GM12878 (cell line): Measurements from ENCODE around the gene XRCC6. TPM values are rescaled to one million over a fixed set of nuclear protein-coding genes. Genes with fewer than 3 reads are reported as not detected.

Experiments used
- BMI1 ChIP-seq: fragments of 450-650 bp; IDR thresholded peaks from 2 replicates; pipeline ENCODE4 v1.6.1; 2016; ENCODE audit warnings: mild to moderate bottlenecking, moderate library complexity, borderline replicate concordance
- CHD1 ChIP-seq: IDR thresholded peaks from 2 replicates; pipeline ENCODE4 v1.6.1; 2012; ENCODE audit warnings: low read depth, low read length, improper control_type of control experiment
- E2F4 ChIP-seq: IDR thresholded peaks from 2 replicates; pipeline ENCODE4 v1.6.1; 2012; ENCODE audit warnings: low read depth, low read length, improper control_type of control experiment
- E4F1 ChIP-seq: fragments of 450-650 bp; IDR thresholded peaks from 2 replicates; pipeline ENCODE4 v1.6.1; 2018; ENCODE audit warnings: borderline replicate concordance, mild to moderate bottlenecking; ENCODE audit not compliant: partially characterized antibody
- ETV6 ChIP-seq, 2 experiments: fragments of 450-650 bp in 1 of 2; IDR thresholded peaks in 1 of 2; conservative IDR thresholded peaks in 1 of 2; 2 replicates each; pipeline ENCODE4 v1.6.1; 2014; ENCODE audit warnings: antibody characterized with exemption in 1 of 2, borderline replicate concordance in 1 of 2, low read depth in 1 of 2, mild to moderate bottlenecking in 1 of 2, moderate library complexity in 1 of 2
- EZH2 ChIP-seq: IDR thresholded peaks from 2 replicates; pipeline ENCODE4 v1.6.1; 2012; ENCODE audit warnings: low read depth, mild to moderate bottlenecking, control low read depth, inconsistent platforms, low read length, borderline replicate concordance; ENCODE audit not compliant: control insufficient read depth
- FOXM1 ChIP-seq: IDR thresholded peaks from 2 replicates; pipeline ENCODE4 v1.6.1; 2012; ENCODE audit warnings: low read depth, mild to moderate bottlenecking, inconsistent platforms, low read length, moderate library complexity
- KAT2A ChIP-seq: conservative IDR thresholded peaks from 2 replicates; pipeline ENCODE4 v1.6.1; 2011; ENCODE audit warnings: low read depth, low read length; ENCODE audit not compliant: control insufficient read depth
- LARP7 ChIP-seq: fragments of 450-650 bp; IDR thresholded peaks from 2 replicates; pipeline ENCODE4 v1.6.1; 2017; ENCODE audit warnings: mild to moderate bottlenecking
- MYB ChIP-seq: fragments of 150-350 bp; IDR thresholded peaks from 2 replicates; pipeline ENCODE4 v1.6.1; 2014; ENCODE audit warnings: mild to moderate bottlenecking, low read depth, low read length, borderline replicate concordance
- NBN ChIP-seq: fragments of 450-650 bp; IDR thresholded peaks from 2 replicates; pipeline ENCODE4 v1.6.1; 2016
- NFIC ChIP-seq: IDR thresholded peaks from 2 replicates; pipeline ENCODE4 v1.6.1; 2012; ENCODE audit warnings: low read depth, mild to moderate bottlenecking, inconsistent platforms, low read length, moderate library complexity
- NFYA ChIP-seq: IDR thresholded peaks from 2 replicates; pipeline ENCODE4 v1.6.1; 2011; ENCODE audit warnings: low read depth, mild to moderate bottlenecking, low read length, improper control_type of control experiment, borderline replicate concordance
- PAX5 ChIP-seq: IDR thresholded peaks from 2 replicates; pipeline ENCODE4 v1.6.1; 2011; ENCODE audit warnings: low read depth, low read length, borderline replicate concordance
- RAD21 ChIP-seq: IDR thresholded peaks from 2 replicates; pipeline ENCODE4 v1.6.1; 2011; ENCODE audit warnings: mild to moderate bottlenecking, low read depth, low read length, moderate library complexity; ENCODE audit not compliant: insufficient read depth
- SIN3A ChIP-seq: IDR thresholded peaks from 2 replicates; pipeline ENCODE4 v1.6.1; 2012; ENCODE audit warnings: low read depth, low read length, improper control_type of control experiment
- TCF7 ChIP-seq: IDR thresholded peaks from 2 replicates; pipeline ENCODE4 v1.6.1; 2014; ENCODE audit warnings: antibody characterized with exemption, borderline replicate concordance
- ZBTB33 ChIP-seq: fragments of 450-650 bp; IDR thresholded peaks from 2 replicates; pipeline ENCODE4 v1.6.1; 2017; ENCODE audit warnings: mild to moderate bottlenecking
- ZBTB40 ChIP-seq: fragments of 450-650 bp; IDR thresholded peaks from 2 replicates; pipeline ENCODE4 v1.6.1; 2016; ENCODE audit warnings: mild to moderate bottlenecking, moderate library complexity, borderline replicate concordance
- ZNF622 ChIP-seq: fragments of 450-650 bp; IDR thresholded peaks from 2 replicates; pipeline ENCODE4 v1.6.1; 2017; ENCODE audit warnings: mild to moderate bottlenecking, inconsistent platforms
- polyA plus RNA-seq, 11 experiments: library from polyadenylated mRNA; depleted of rRNA in 4 of 11; unstranded in 6 of 11; stranded (reverse) in 5 of 11; fragments of >200 nt; fragmentation: Nextera tagmentation in 4 of 11; fragmentation: Illumina TruSeq in 1 of 11; extraction: Ambion mirVana in 4 of 11; extraction: Trizol in 1 of 11; gene quantifications; 1 replicate in 1 of 11; 2 replicates in 10 of 11; pipeline versions ENCODE4 v1.2.1 to v1.2.3, GENCODE V29; 2011 to 2016; ENCODE audit warnings: inconsistent platforms in 2 of 11, missing spikeins in 2 of 11, low read depth in 1 of 11
- total RNA-seq, 4 experiments: library from RNA; depleted of rRNA in 3 of 4; stranded (reverse); fragments of >200 nt in 3 of 4; fragmentation: Illumina TruSeq in 1 of 4; extraction: Trizol in 1 of 4; gene quantifications; 2 replicates each; pipeline versions ENCODE4 v1.2.1 to v1.2.3, GENCODE V29; 2013 to 2021

Gene XRCC6
- total and polyA plus RNA-seq, 10 of the 15 experiments (the other 5 are each of a cell fraction or from before 2014, with no cell fraction given) = 186 to 718 (median 348) TPM

GRCh38 chr22:41621099-41621910 is at the start of gene XRCC6 (continued):
- TF ChIP-seq E4F1 = no peak
- no peak for TF ChIP-seq TCF7
- no peak for TF ChIP-seq FOXM1
- TF ChIP-seq ZBTB40 = peak; percentile 50; the same call in 1 of the 2 replicates
- TF ChIP-seq ZBTB33 = no peak
- TF ChIP-seq NFYA = no peak
- no peak for TF ChIP-seq EZH2
- TF ChIP-seq NFIC = no peak
- TF ChIP-seq RAD21 = no peak
- no peak for TF ChIP-seq CHD1
- peak; percentile 97 for TF ChIP-seq NBN
- TF ChIP-seq ETV6 (conservative IDR thresholded peaks at IDR 0.05 in 1 of 2, IDR thresholded peaks at IDR 0.05 in 1 of 2; ENCODE audit: borderline replicate concordance in 1 of 2, low read depth in 1 of 2) = no peak
- no peak for TF ChIP-seq ZNF622
- TF ChIP-seq SIN3A = no peak; the same call in none of the 2 replicates
- TF ChIP-seq PAX5 = no peak
- no peak for TF ChIP-seq E2F4
- peak; percentile 87 for TF ChIP-seq LARP7
- no peak for TF ChIP-seq MYB
- TF ChIP-seq KAT2A = no peak
- no peak for TF ChIP-seq BMI1
